ENCODE measurements around the gene RUNDC1. TPM values are rescaled to one million over a fixed set of nuclear protein-coding genes. Genes with fewer than 3 reads are reported as not detected.

RUNDC1 gene
- total and polyA plus RNA-seq, 2 of the 8 experiments (the other 6 are each of a cell fraction or from before 2014, with no cell fraction given), result 7.9 to 11.9 TPM

GRCh38 chr17:42953669-42954068 is 26.7 kb upstream of the RUNDC1 start (continued):
- no peak for TF ChIP-seq SIX5 (IDR thresholded peaks at IDR 0.05; ENCODE audit: low read depth, low read length)
- TF ChIP-seq HDAC2 (IDR thresholded peaks at IDR 0.05; ENCODE audit: borderline replicate concordance in 1 of 2, low read depth in 2 of 2, low read length in 2 of 2), result no peak
- TF ChIP-seq ATF2 (IDR thresholded peaks at IDR 0.05; ENCODE audit: low read length), result no peak
- no peak for TF ChIP-seq E2F6 (IDR thresholded peaks at IDR 0.05)
